Activated B cell treated with CpG ODN at 0.5 μM for 24 hours (primary cell): ENCODE measurements around the gene NDUFB7. TPM values are rescaled to one million over a fixed set of nuclear protein-coding genes. Genes with fewer than 3 reads are reported as not detected.

Experiments
- ATAC-seq: fragments of 200-7000 bp; cut with Tn5 transposase; one replicate; pipeline ENCODE4 v1.10.0; 2021; ENCODE audit warnings: low read depth, mild to moderate bottlenecking, moderate library complexity
- CTCF ChIA-PET: fragments of 350-600 bp; sonication (Branson Sonifier 250); formaldehyde crosslinking; loops from one replicate; lab custom pipeline; 2021; ENCODE audit warnings: antibody characterized with exemption; lab: Charles Lee
- POLR2A ChIA-PET: fragments of 350-600 bp; sonication (Branson Sonifier 250); formaldehyde crosslinking; loops from one replicate; lab custom pipeline; 2021; ENCODE audit warnings: antibody characterized with exemption; lab: Charles Lee
- DNase-seq: peaks from one replicate; pipeline ENCODE4 v3.0.0; 2022
- H3K27ac Mint-ChIP-seq: one replicate; pipeline ENCODE4 v1.8.0; 2020; ENCODE audit warnings: mixed read lengths
- H3K27me3 Mint-ChIP-seq: one replicate; pipeline ENCODE4 v1.8.0; 2021; ENCODE audit warnings: mixed read lengths
- H3K36me3 Mint-ChIP-seq: one replicate; pipeline ENCODE4 v1.8.0; 2021; ENCODE audit warnings: low read depth, mixed read lengths
- H3K4me1 Mint-ChIP-seq: one replicate; pipeline ENCODE4 v1.8.0; 2021; ENCODE audit warnings: mixed read lengths
- H3K4me3 Mint-ChIP-seq: one replicate; pipeline ENCODE4 v1.8.0; 2020; ENCODE audit warnings: mild to moderate bottlenecking, mixed read lengths
- H3K9me3 Mint-ChIP-seq: one replicate; pipeline ENCODE4 v1.8.0; 2020; ENCODE audit warnings: mixed read lengths
- CTCF ChIP-seq: fragments of 200-600 bp; IDR thresholded peaks from one replicate; pipeline ENCODE4 v1.8.0; 2022; ENCODE audit warnings: antibody characterized with exemption, mild to moderate bottlenecking
- intact Hi-C: fragments of 100-400 bp; cut with micrococcal nuclease; formaldehyde crosslinking; loops from one replicate; pipeline ENCODE4 v1.15.1; 2024
- total RNA-seq: library from RNA; stranded (reverse); gene quantifications from 2 replicates; pipeline ENCODE4 v1.2.3, GENCODE V29; 2022

NDUFB7 gene
- total RNA-seq, 1 donor from 2014 or later = 108 TPM

DNA sequence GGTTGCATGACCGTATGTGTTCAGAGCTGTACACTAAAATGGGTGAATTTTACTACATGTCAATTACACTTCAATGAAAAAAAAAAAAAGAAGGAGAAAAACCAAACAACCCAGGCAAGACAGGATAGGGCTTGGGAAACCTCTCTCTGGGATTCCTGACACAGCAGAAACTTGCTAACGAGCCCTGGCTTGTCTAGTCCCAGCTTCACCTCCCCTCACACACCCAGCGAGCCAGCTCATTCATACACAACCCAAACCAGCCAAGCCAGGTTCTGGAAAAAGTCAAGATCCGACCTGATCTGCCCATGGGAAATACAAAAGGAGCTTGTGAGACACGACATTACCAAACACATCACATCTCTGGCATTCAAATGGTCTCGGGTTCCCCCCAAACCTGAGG is 46.1 kb downstream of the NDUFB7 start:
- Mint-ChIP-seq H3K27ac (no peak overlapping the region), H3K36me3 (peaks cover 2% of the 10 kb centered on the region), H3K4me1 (peaks cover 43% of the 10 kb centered on the region), H3K9me3 (no peaks in the 10 kb centered on the region), H3K4me3 (no peak overlapping the region), H3K27me3 (no peaks in the 10 kb centered on the region)
- intact Hi-C loops = no loop called here
- ATAC-seq (no peak), DNase-seq (no peak)
- POLR2A ChIA-PET = interaction anchor here (0.5 kb wide), 1 partner anchor 211 kb away, joined by 3 read pairs; no protein-coding TSS in a partner anchor
- no peak for TF ChIP-seq CTCF
- CTCF ChIA-PET = no interaction called here

DNA sequence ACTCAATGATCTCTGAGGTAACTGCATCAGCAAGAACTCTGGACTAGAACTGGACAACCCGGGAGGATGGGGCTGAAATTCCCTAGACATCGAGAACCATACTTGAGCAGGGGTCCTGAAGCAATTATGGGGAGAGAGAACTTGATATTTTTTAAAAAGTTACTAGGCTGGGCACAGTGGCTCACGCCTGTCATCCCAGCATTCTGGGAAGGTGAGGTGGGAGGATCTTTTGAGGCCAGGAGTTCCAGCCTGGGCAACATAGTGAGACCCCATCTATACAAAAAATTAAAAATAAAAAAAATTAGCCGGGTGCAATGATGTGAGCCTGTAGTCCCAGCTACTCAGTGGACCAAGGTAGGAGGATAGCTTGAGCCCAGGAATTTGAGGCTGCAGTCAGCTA is 51.3 kb downstream of the NDUFB7 start:
- ATAC-seq (no peak), DNase-seq (no peak)
- ChIA-PET CTCF (no interaction called here), POLR2A (interaction anchor here (0.6 to 0.7 kb wide), 2 partner anchors 60 to 1395 kb away, joined by 3 to 4 read pairs; no protein-coding TSS in a partner anchor)
- intact Hi-C loops = no loop called here
- no peaks in the 10 kb centered on the region for H3K27me3 Mint-ChIP-seq
- H3K4me3 Mint-ChIP-seq = no peak overlapping the region
- peaks cover 22% of the 10 kb centered on the region for H3K36me3 Mint-ChIP-seq
- no peaks in the 10 kb centered on the region for H3K9me3 Mint-ChIP-seq
- H3K27ac Mint-ChIP-seq = peak overlapping the region; percentile 93
- peaks cover 63% of the 10 kb centered on the region for H3K4me1 Mint-ChIP-seq
- no peak for TF ChIP-seq CTCF

GRCh38 chr19:14519860-14520407 is 51.9 kb downstream of the NDUFB7 start:
- no peak for TF ChIP-seq CTCF
- Mint-ChIP-seq H3K4me3 (peak overlapping the region; percentile 91), H3K27me3 (no peaks in the 10 kb centered on the region), H3K27ac (peak overlapping the region; percentile 93), H3K36me3 (peaks cover 28% of the 10 kb centered on the region), H3K4me1 (peaks cover 69% of the 10 kb centered on the region), H3K9me3 (no peaks in the 10 kb centered on the region)
- ATAC-seq = no peak
- intact Hi-C loops = loop anchor here (2.0 kb wide), 1 partner anchor 23 kb away; the partner anchor contains the start of gene GIPC1
- ChIA-PET POLR2A (interaction anchor here (0.6 to 3.3 kb wide), 2 partner anchors 10 to 1347 kb away, joined by 3 to 31 read pairs; partner anchors contain the start of gene TECR), CTCF (no interaction called here)
- DNase-seq = no peak

GRCh38 chr19:14519245-14519859 is 52.5 kb downstream of the NDUFB7 start:
- Mint-ChIP-seq H3K4me3 (peak overlapping the region; percentile 91), H3K4me1 (peaks cover 74% of the 10 kb centered on the region), H3K9me3 (no peaks in the 10 kb centered on the region), H3K27ac (peak overlapping the region; percentile 93), H3K36me3 (peaks cover 34% of the 10 kb centered on the region), H3K27me3 (no peaks in the 10 kb centered on the region)
- ATAC-seq = no peak
- intact Hi-C loops = loop anchor here (2.0 kb wide), 1 partner anchor 23 kb away; the partner anchor contains the start of gene GIPC1
- POLR2A ChIA-PET = interaction anchor here (0.6 to 3.3 kb wide), 5 partner anchors 8 to 1346 kb away, joined by 3 to 31 read pairs (median 6); partner anchors contain the start of gene TECR
- CTCF ChIA-PET = no interaction called here
- DNase-seq = no peak
- no peak for TF ChIP-seq CTCF
